Measurements from ENCODE around the gene LRP3.

- TF ChIP-seq POLR2A (IDR thresholded peaks at IDR 0.05): no peak
- no peak for TF ChIP-seq CTCF (IDR thresholded peaks at IDR 0.05)
These were observed 27.5 kb downstream of the LRP3 start for GRCh38 chr19:33221638-33222037.
